HG02885 (cell line): ENCODE results near the gene CIDEC.
"Not testable (repeated sequence)": the region's sequence is repeated elsewhere in the genome, so short reads cannot be mapped to it uniquely, and the experiment has no call there.

Experiments used
- ATAC-seq: cut with Tn5 transposase; IDR thresholded peaks from one replicate; pipeline ENCODE4 v1.9.1; 2021; ENCODE audit warnings: mild to moderate bottlenecking; ENCODE audit not compliant: unreplicated experiment, poor library complexity

CIDEC gene

DNA sequence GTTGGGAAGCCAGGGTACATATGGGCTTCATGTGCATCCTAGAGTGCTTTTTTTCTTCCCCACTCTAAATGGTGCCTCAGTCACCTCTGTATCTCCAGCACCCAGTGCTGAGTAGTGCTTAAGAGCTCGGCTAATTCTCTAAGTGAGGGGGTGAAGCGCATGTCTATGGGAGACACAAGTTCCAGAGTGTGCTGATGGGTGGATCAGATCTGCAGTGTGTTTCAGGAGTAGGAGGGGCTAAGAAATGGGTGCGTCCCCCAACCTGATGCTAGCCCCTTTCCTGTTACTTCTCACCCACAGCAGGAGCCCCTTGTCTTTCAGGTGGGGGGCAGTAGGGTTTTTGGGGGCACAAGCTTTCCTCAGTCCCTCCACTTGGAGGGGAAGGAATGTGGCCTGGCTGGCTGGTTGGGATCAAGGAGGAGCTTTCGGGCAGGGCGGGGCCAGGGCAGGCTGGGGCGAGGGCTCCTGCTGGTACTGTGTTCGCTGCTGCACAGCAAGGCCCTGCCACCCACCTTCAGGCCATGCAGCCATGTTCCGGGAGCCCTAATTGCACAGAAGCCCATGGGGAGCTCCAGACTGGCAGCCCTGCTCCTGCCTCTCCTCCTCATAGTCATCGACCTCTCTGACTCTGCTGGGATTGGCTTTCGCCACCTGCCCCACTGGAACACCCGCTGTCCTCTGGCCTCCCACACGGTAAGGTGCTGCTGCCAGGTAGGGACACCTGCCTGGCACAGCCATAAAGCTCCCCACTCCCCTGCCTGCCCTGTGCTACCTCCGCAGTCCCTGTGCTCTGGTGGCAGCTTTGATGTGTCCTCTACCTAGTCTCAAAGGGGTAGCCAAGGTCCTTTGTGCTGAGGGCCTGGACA, 22.6 kb upstream of the CIDEC start, which contains the start of gene IL17RE:
Gene IL17RE (plus strand): TSS at position 477 of the 866 bp plus-strand sequence. CDS start 85 bp downstream, at position 562.
- no peak for ATAC-seq

- no peak for ATAC-seq
Measured at GRCh38 chr3:9901967-9902366, 21.9 kb upstream of the CIDEC start.

DNA sequence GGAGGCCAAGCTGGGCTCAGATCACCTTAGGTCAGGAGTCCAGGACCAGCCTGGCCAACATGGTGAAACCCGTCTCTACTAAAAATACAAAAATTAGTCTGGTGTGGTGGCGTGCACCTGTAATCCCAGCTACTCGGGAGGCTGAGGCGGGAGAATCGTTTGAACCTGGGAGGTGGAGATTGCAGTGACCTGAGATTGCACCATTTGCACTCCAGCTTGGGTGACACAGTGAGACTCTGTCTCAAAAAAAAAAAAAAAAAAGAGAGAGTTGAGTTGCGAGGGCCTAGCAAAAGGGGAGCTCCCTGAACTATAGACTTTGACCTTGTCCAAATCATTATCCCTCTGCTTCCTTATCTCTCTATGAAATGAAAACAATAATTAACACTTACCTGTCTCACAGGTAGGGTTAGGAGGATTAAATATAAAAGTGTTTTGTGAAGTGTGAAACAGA, 20.9 kb upstream of the CIDEC start:
- not testable (repeated sequence) for ATAC-seq

DNA sequence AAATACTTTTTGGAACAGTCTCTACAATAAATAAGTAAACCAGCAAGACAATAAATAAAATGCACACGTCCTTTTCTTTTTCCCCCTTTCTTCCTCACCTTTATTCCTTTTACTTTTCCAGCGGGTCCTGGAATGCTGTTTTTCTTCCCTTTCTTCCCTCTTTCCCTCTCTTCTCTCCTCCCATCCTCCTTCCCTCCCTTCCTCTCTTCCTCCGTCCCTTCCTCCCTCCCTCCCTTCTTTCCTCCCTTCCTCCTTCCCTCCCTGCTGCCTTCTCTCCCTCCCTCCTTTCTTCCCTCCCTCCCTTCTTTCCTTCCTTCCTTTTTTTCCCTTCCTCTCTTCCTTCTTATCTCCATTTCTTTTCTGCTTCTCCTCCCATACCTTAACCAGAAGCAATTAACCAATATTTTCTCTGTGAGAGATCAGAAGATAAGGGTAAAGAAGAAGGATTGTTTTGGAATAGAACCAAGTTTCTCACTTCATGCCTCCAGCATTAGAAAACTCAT, 19.3 kb upstream of the CIDEC start:
- ATAC-seq, result no peak

DNA sequence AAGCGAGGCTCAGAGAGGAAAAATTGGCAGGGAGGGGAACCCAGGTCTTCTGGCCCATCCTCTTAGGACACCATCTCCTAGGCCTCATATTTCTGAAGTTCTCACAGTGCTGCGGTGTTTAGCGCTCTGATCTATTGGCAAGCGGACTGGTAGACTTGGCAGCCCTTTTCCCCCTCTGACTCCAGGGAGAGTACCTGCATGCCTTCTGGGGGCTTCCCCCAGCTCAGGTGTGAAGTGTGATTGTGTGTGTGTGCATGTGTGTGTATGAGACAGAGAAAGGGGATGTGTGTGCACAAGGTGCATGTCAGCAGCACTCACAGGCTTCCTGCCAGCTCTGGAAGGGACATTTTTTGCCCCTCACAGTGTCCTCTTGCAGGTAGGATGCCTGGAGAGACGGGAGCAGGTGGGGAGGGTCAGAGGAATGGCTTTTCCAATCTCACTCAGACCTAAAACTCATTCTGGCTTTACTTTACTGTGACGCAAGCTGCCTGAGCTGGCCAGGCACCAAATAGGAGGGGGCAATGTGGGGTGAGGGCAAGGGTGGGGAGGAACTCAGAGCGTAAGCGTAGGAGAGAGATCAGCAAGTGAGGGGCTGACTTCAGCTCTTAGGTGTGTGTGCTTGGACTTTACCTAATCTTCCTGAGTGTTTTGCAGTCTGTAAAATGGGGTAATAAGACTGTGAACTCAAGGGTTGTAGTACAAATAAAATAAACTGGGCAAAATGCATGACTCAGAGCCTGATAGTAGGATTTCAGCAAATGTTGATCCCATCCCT, 18.6 kb upstream of the CIDEC start:
- no peak for ATAC-seq

DNA sequence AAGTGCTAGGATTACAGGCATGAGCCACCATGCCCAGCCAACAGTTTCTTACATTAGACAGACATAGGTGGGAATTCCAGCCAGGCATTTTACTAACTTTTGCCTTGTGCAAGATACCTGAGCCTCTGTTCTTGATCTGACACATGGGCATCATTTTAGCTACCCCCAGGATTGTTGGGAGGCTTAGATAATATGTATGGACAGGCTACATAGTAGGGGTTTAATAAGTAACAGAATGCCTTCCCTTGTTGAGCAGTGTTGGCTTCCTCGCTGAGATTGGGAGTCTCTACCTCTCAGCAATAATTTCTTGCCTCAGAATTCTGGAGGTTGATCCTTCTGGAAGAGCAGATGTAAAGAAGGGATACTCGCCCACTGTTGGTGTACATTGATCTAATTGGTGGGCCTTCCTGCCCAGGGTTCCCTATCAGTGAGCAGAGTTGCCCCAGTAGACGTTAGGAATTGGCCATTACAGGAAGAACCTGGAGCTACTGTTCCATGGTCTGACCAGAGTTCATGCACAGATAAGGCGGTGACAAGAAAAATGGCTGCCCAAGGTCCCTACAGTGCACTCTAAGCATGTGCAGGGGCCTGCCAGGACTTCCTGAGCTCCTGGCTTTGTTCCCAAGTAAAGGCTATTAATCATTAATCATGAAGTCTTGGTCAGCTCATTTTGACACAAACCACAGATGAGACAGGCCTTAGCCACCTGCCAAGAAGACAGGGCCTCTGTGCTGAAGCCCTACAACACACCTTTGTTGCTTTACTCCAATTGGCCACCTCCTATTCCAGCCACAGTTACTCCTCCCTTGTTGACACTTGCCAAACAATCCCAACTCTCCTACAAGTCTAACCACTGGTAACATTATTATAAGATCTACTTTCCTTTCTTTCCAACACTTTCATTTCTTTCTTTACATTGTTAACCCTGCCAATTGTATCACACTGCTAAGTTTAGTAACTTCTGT, 17.6 kb upstream of the CIDEC start:
- no peak for ATAC-seq

DNA sequence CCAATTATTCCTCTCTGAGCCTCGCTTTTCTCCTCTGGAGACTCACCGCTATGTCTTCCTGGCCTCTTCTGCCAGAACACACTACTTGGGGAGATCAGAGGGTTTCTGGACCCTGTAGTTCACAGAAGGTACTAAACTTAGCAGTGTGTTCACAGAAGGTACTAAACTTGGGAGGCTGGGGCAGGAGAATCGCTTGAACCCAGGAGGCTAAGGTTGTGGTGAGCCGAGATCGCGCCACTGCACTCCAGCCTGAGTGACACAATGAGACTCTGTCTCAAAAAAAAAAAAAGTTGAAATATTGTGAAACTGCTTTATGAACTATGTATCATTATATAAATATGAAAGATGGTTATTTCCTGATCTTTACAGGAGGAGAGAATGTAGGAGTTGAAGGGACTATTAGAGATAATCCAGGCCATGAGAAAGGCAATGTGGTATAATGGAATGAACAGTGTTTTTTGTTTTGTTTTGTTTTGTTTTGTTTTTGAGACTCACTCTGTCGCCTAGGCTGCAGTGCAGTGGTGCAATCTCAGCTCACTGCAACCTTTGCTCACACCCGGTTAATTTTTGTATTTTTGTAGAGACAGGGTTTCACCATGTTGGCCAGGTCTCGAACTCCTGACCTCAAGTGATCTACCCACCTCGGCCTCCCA, 16.8 kb upstream of the CIDEC start:
- ATAC-seq, result not testable (repeated sequence)

GRCh38 chr3:9895715-9896114, 15.7 kb upstream of the CIDEC start:
- ATAC-seq, result not testable (repeated sequence)

- no peak for ATAC-seq
Measured at GRCh38 chr3:9893739-9894138, 13.7 kb upstream of the CIDEC start.

DNA sequence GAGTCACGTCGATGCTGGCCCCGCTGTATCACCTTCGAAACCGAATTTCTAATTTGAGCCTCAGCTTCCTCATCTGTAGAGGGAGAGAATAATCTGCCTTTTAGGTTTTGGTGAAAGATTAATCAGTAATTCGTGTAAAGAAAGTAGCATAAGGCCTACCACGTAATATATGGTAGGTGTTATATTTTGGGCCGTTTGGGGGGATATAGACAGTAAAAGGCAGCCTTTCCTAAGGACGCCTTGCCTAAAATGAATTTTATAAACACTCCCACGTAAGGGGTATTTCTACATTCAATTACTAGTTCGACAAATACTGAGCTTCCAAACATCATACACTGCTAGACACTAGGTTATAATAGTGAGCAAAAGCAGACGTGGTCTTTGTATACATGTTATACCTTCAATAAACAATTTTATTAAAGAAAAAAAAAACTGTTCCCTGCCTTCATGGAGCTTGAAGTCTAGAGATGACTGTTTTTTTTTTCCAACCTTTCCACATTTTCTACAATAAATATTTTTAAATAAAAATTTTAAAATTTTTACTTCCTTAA, 11.1 kb upstream of the CIDEC start:
- no peak for ATAC-seq

DNA sequence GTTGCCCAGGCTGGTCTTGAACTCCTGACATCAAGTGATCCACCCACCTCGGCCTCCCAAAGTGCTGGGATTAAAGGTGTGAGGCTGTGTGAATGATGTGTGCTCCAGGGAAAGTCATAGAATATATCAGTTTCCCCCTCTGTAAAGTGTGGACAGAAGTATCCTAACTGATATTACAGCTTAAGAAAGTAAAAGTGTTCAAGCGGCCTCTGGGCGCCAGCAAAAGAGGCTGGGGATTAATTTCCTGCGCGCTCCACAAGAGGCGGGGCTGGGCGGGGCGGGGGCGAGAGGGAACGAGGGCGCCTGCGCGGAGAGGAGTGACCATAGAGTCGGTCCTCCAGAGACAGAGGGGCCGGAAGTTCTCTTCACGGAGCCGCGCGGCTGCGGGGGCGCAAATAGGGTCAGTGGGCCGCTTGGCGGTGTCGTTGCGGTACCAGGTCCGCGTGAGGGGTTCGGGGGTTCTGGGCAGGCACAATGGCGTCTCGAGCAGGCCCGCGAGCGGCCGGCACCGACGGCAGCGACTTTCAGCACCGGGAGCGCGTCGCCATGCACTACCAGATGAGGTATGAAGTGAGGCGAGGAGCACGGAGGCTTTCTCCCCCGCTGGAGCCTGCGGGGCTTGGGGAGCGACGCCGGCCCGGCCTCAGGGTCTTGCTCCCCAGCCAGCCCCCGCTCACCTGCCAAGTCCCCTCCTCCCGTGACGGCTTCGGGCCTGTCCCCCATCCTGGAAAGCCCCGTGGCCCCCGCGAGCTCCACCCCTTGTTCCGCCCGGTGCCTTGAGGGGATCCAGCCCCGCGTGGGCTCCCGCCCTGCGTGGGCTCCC, 10.4 kb upstream of the CIDEC start, which contains the start of gene JAGN1:
Gene JAGN1 (plus strand): TSS at position 362 of the 823 bp plus-strand sequence. CDS start 113 bp downstream, at position 475.
- peak; percentile 88 for ATAC-seq

DNA sequence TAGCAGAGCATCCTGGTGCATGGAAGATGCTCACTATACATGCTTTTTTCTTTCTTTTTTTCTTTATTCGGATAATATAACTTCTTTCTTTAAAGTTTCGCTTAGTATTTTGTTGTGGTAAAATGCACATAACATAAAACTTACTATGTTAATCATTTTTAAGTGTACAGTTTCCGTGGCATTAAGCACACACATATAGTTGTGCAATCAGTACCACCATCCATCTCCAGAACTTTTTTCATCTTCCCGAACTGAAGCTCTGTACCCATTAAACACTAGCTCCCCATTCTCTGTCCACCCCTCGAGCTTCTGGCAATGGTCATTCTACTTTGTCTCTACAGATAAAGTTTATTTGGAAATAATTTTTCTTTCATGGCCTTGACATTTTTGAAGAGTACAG, 9.4 kb upstream of the CIDEC start:
- no peak for ATAC-seq

DNA sequence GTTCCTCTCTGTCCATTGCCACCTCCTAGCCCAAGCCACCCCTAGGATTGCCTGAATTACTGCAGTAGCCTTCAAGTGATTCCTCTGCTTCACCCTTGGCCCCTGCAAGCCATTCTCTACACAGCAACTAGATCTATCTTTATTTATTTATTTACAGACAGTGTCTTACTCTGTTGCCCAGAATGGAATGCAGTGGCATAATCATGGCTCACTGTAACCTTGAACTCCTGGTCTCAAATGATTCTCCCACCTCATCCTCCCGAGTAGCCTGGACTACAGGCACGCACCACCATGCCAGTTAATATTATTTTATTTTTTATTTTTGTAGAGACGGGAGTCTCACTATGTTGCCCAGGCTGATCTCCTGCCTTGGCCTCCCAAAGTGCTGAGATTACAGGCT, 8.5 kb upstream of the CIDEC start:
- ATAC-seq, result no peak

- no peak for ATAC-seq
Measured at GRCh38 chr3:9887480-9887879, 7.4 kb upstream of the CIDEC start.

- no peak for ATAC-seq
Measured at GRCh38 chr3:9886328-9886727, 6.3 kb upstream of the CIDEC start.

DNA sequence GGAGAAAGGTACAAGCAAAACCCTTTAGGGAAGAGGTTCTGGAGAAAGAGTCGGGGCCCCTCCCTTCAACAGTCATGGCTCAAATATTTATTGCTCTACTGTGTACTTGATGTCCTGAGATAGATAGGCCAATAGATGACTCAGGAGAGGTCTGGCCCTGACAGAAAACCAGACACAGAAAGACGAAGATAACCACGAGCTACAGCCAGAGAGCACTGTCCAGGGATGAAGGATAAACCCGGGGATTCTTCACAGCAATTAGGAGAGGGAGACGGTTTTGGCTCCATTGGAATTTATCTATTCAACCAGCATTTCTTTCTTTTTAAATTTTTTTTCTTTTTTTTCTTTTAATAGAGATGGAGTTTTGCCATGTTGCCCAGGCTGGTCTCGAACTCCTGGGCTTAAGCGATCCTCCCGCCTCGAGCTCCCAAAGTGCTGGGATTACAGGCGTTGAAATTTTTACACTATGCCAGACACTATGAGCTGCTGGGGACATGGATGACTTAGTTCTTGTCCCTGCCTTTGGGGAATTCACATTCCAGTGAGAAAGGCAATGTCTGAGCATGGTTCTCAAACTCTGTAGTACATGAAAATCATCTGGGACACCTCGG, 4.6 kb upstream of the CIDEC start:
- ATAC-seq, result no peak

GRCh38 chr3:9883706-9884554, 3.9 kb upstream of the CIDEC start:
- ATAC-seq, result no peak
